Measurements from ENCODE around the gene NPBWR2.

Gene NPBWR2

DNA sequence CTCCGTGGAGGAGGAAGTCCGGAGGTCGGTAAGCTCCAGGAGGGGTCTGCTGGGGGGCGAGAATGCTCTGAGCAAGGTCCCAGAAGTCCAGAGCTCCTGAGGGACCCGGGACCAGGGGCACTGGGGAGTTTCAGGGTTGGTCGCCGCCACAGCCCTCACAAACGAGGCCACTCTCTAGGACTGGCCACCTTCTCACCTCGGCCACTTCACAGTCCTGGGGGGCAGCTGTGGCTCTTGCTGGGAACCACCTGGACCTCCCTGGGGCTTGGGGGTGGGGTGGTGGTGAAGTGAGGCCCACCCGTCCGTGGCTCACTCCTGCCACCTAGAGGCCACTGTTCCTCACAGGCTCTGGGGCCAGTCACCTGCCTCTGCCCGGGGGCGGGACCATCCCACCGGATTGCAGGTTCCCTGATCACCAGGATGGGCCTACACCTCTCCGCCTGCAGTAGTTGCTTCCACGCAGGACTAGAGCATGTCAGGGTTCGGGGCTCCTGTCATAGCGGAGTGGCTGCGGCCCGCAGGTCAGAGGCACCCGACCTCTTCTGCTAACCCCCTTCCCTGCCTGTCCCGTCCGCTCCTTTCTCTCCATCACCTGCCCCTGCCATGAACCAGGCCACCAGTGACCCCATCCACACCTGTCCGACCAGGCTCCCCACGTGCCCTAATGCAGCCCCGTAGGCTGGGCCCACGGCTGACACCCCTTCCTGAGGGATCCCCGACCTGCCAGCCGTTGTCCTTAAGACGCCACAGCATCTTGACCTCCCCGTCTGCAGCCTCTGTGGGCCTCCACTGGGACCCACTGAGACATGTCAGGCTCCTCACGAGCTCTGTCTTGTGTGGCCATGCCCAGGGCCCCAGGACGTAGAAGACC lies 49.5 kb downstream of the NPBWR2 start:
- DNase-seq (ENCODE audit: low read depth, low spot score), result peak; percentile 69

DNA sequence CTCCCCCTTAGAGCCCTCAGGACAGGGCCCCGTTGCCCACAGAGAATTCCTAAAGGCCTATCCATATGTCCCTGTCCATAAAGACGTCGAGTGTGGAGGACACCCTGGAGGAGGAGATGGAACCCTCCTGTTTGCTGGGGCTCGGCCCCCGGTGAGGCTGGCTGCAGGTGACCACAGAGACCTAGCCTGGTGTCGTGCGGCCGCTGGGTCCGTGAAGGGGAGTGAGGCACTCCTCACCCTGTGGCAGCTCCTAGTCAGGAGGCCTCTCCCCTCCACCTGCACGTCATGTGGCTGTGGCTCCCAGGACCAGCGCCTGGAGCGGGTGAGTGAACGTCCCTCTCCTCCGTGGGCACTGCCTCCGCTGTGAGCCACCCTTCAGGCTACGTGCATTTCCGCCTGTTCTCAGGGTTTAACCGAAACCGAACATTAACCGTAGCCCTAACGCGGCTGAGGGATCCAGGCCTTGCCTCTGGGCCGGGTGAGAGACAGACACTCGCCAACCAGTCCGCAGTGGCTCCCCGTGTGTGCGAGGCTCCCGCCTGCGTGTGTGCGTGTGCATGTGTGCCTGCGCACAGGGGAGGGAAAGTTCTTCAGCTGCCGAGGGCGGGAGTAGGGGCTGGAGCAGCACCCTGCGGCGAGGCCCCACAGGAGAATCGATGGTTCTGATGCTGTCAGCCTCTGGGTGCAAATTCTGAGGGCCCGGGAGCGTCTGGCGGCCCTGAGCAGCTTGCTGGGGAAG lies 50.3 kb downstream of the NPBWR2 start:
- no peak for DNase-seq (ENCODE audit: low read depth, low spot score)

DNA sequence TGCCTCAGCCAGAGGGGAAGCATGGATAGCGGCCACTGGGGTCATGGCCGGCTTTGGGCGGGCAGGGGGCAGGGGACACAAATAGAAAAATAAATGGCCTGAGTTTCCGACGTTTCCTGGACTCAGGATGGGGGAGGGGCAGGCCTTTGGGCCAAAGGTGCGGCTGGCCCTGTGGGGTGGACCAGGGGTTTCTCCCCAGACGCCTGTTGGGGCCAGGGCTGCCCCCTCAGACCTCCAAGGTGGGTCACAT lies 50.8 kb downstream of the NPBWR2 start:
- no peak for DNase-seq (ENCODE audit: low read depth, low spot score)

DNA sequence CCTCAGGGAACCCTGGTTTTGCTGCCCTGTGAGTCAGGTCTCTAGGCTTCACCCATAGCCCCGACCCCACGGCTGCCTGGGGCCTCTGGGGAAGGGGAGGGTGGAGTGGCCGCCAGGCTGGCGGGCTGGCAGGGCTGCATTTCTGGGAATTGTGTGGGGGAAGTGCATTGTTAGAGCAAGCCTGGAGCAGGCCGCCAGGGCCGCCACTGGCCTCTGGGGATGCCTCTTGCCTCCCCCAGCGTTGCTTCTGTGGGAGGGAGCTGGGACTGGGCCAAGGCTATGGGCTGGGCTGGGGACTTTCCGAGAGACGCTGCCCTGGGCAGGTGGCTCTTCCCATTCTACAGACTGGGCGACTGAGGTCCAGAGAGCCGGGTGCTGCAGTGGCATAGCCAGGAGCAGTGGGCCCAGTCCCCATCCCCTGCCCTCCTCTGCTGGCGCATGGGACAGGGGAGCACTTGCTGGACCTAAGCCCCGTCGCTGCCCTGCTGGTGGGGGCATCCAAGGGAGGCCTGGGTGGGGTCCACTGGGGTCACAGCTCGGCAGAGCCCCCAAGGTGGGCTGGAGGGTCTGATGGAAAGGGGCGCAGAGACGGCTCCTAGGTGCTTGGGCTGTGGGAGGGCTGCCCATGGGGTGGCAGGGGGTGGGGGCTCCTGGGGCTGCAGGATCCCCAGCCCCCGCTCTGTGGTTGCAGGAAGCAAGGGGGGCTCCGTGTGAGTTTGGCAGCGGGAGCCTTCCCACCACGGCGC lies 51.3 kb downstream of the NPBWR2 start:
- no peak for DNase-seq (ENCODE audit: low read depth, low spot score)

DNA sequence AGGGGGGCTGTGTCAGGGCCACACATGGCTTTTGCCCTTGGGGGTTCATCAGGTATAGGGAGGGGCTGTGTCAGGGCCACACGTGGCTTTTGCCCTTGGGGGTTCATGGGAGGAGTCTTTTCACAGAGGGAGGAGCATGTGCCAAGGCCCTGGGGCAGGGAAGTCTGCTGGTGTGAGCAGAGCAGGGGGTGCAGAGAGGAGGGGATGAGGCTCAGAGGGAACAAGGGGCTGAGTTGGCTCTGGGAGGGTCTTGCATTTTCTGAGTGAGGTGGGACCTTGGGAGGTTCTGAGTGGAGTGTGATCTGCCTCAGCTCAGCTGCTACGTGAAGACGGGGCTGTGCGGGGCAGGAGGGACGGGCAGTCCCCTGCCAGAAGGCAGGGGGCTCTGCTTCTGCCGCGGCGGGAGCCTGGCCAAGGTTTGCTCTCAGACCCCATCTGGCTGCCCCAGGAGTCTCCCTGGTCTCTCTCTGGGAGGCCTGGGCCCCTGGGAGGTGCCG lies 51.9 kb downstream of the NPBWR2 start:
- DNase-seq (ENCODE audit: low read depth, low spot score), result no peak

DNA sequence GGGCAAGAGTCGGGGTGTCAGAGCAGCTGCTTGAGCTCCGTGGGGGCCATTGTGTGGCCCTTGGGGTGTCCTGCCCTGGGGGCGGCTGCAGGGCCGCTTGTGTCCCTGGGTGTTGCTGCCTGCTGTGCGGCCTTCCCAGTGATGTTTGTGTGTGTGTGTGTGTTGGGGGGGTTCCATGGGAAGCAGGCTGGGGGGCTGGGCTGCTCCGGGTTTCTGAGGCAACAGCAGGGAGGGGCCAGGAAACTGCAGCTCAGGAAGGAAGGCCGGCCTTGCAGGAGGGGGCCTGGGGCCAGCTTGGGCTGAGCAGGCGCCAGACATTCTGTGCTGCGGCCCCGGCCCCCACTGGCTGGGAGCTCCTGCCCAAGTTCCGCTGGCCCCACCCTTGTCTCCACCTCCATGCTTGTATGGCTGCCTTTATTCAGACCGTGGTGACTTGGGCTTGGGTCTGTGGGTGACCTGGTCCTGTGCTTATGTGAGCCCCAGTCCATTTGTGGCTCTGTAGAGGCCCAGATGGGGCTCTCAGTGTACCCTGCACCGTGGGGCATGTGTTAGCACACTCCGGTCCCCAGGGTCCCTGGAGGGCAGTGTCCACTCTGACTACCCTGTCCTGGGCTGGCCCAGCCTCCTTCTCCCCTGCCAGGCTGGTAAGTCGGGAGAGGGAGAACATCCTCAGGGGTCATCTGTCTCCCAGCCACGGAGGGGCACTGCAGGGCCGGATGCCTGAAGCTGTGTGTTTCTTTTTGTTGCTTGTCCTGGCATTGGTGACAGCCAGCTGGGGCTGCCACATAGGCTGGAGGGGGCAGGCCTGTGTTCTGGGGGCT lies 53.3 kb downstream of the NPBWR2 start:
- no peak for DNase-seq (ENCODE audit: low read depth, low spot score)

All from activated naive CD8-positive, alpha-beta T cell treated with anti-CD3 and anti-CD28 coated beads, Interleukin-2, amount 50 U/mL, for 16 hours (primary cell).